Pancreas (tissue), 10 donors: ENCODE results near the gene SLC4A11. TPM values are rescaled to one million over a fixed set of nuclear protein-coding genes. Genes with fewer than 3 reads are reported as not detected.
"Not testable (repeated sequence)": the region's sequence is repeated elsewhere in the genome, so short reads cannot be mapped to it uniquely, and the experiment has no call there.

ENCODE experiments used
- ATAC-seq, 4 donors: fragments of 200-7000 bp; cut with Tn5 transposase; one replicate each; pipeline versions ENCODE4 v1.8.0 to v1.9.1; 2020; ENCODE audit warnings: mild to moderate bottlenecking in 4 of 4, moderate library complexity in 4 of 4
- DNase-seq, 6 donors: peaks; one replicate each; pipeline ENCODE4 v3.0.0-alpha.2; 2020
- FAIRE-seq: peaks from 2 replicates; lab custom pipeline; 2012; peaks lifted over from hg19 to GRCh38; lab: Jason Lieb, UNC
- H3K27ac ChIP-seq, 4 donors: fragments of 200-600 bp; sonication (generic); 1 replicate in 3 of 4; 2 replicates in 1 of 4; pipeline versions ENCODE4 v1.5.0 to v1.8.0; 2020
- H3K27me3 ChIP-seq, 4 donors: fragments of 200-600 bp; one replicate each; pipeline ENCODE4 v1.8.0; 2021
- H3K36me3 ChIP-seq, 3 donors: fragments of 200-600 bp; sonication (generic) in 1 of 3; one replicate each; pipeline versions ENCODE4 v1.5.0 to v1.8.0; 2020 to 2021
- H3K4me1 ChIP-seq, 3 donors: fragments of 200-600 bp; one replicate each; pipeline ENCODE4 v1.8.0; 2021
- H3K4me3 ChIP-seq, 4 donors: fragments of 200-600 bp; sonication (generic) in 2 of 4; one replicate each; pipeline versions ENCODE4 v1.5.0 to v1.8.0; 2020 to 2021
- H3K9me3 ChIP-seq, 4 donors: fragments of 200-600 bp; one replicate each; pipeline ENCODE4 v1.8.0; 2021
- CTCF ChIP-seq, 4 donors: fragments of 200-600 bp; sonication (generic) in 3 of 4; IDR thresholded peaks; one replicate each; pipeline versions ENCODE4 v1.5.0 to v1.8.0; 2021; ENCODE audit warnings: antibody characterized with exemption in 4 of 4
- WGBS, 2 donors: extraction: QIAGEN DNeasy Blood & Tissue Kit; methylation state at CpG; one replicate each; pipeline ENCODE4 v1.1.7; 2013; 5-methylcytosine and 5-hydroxymethylcytosine counted together
- intact Hi-C, 3 donors: fragments of 100-400 bp; cut with DNase I; formaldehyde crosslinking; loops; one replicate each; pipeline versions ENCODE4 v1.11.1 to v1.14.2; 2022
- polyA plus RNA-seq, 2 donors: library from polyadenylated mRNA; stranded (reverse); fragments of 200-250 nt; gene quantifications; one replicate each; pipeline ENCODE4 v1.2.3, GENCODE V29; 2013
- total RNA-seq, 6 donors: library from RNA; stranded (reverse); fragmentation: NEBNext Ultra II Directional in 4 of 6; extraction: Animal tissue kit (Norgen Biotek cat#: 25700) in 4 of 6; gene quantifications; one replicate each; pipeline versions ENCODE4 v1.2.1 to v1.2.4, GENCODE V29; 2021 to 2023
- donor health status: healthy with polysubstance abuse.
- donor health status: DM: no; HTN: no; CAD: no; lungs with moderate emphysema.
- donor health status: DM: no; HTN: no; CAD: no.
- donor health status: control.
- donor health status: control.
- donor health status: Bipolar disorder and iron deficiency.
- donor health status: DM: yes; HTN: yes; CAD: no.
- donor health status: DM: no; HTN: no; CAD: no.
- donor health status: DM: no; HTN: no; CAD: no.
- donor health status: DM: yes; HTN: yes; CAD: no.

The SLC4A11 gene
- total and polyA plus RNA-seq, 8 donors, result 0.14 to 1.1 (median 0.58) TPM

- DNase-seq (peak in 1 of 6 donors; percentile 19), FAIRE-seq (no peak), ATAC-seq (no peak)
- intact Hi-C loops, result no loop called here
- no peak for TF ChIP-seq CTCF (IDR thresholded peaks at IDR 0.05)
- Histone ChIP-seq H3K27ac (no peak overlapping the region), H3K4me3 (no peak overlapping the region), H3K9me3 (no peaks in the 10 kb centered on the region), H3K27me3 (no peaks in the 10 kb centered on the region), H3K36me3 (peaks cover 3 to 44% (median 26%) of the 10 kb centered on the region in 3 donors), H3K4me1 (no peaks in the 10 kb centered on the region)
- WGBS, 2 donors, result 90 to 93% methylated on average over 18 of the region's 18 CpGs
Measured at GRCh38 chr20:3192226-3193015, 46.6 kb downstream of the SLC4A11 start.

- Histone ChIP-seq H3K4me1 (no peaks in the 10 kb centered on the region), H3K9me3 (no peaks in the 10 kb centered on the region), H3K4me3 (no peak overlapping the region), H3K27me3 (no peaks in the 10 kb centered on the region), H3K27ac (no peak overlapping the region), H3K36me3 (peaks cover 3 to 42% (median 26%) of the 10 kb centered on the region in 3 donors)
- FAIRE-seq, result no peak
- no peak for TF ChIP-seq CTCF (IDR thresholded peaks at IDR 0.05)
- DNase-seq, result peak in 1 of 6 donors; percentile 69
- no peak for ATAC-seq
- 91 to 92% methylated on average over 14 of the region's 14 CpGs for WGBS, 2 donors
- intact Hi-C loops, result no loop called here
Measured at GRCh38 chr20:3190681-3191111, 48.3 kb downstream of the SLC4A11 start.

GRCh38 chr20:3189561-3190131, 49.3 kb downstream of the SLC4A11 start:
- Histone ChIP-seq H3K36me3 (peaks cover 0 to 34% (median 19%) of the 10 kb centered on the region in 3 donors), H3K4me3 (no peak overlapping the region), H3K27me3 (no peaks in the 10 kb centered on the region), H3K27ac (no peak overlapping the region), H3K4me1 (no peaks in the 10 kb centered on the region), H3K9me3 (no peaks in the 10 kb centered on the region)
- no peak for FAIRE-seq
- 86 to 91% methylated on average over 4 of the region's 4 CpGs for WGBS, 2 donors
- intact Hi-C loops, result no loop called here
- peak in 1 of 6 donors; percentile 4 for DNase-seq
- no peak for ATAC-seq
- TF ChIP-seq CTCF (IDR thresholded peaks at IDR 0.05), result no peak

- no peak for ATAC-seq
- H3K36me3 ChIP-seq, result peaks cover 0 to 26% (median 12%) of the 10 kb centered on the region in 3 donors
- intact Hi-C loops, result no loop called here
- no peak overlapping the region for H3K4me3 ChIP-seq
- WGBS, 2 donors, result 91 to 92% methylated on average over 3 of the region's 3 CpGs
- TF ChIP-seq CTCF (IDR thresholded peaks at IDR 0.05), result no peak
- H3K4me1 ChIP-seq, result no peaks in the 10 kb centered on the region
- H3K9me3 ChIP-seq, result no peaks in the 10 kb centered on the region
- H3K27me3 ChIP-seq, result no peaks in the 10 kb centered on the region
- no peak overlapping the region for H3K27ac ChIP-seq
- FAIRE-seq, result no peak
- DNase-seq, result peak in 1 of 6 donors; percentile 27
Measured at GRCh38 chr20:3188823-3189413, 50.1 kb downstream of the SLC4A11 start.

- H3K4me3 ChIP-seq, intact Hi-C loops, H3K27ac ChIP-seq, FAIRE-seq, H3K4me1 ChIP-seq, H3K27me3 ChIP-seq, ATAC-seq, H3K9me3 ChIP-seq: not testable (repeated sequence)
- H3K36me3 ChIP-seq, result peaks cover 0 to 16% (median 11%) of the 10 kb centered on the region in 3 donors
- DNase-seq, result peak in 1 of 6 donors; percentile 16
- 95 to 98% methylated on average over 9 of the region's 9 CpGs for WGBS, 2 donors
Measured at GRCh38 chr20:3187861-3188260, 51.1 kb downstream of the SLC4A11 start.
